Measurements from ENCODE around the gene ZSCAN9. TPM values are rescaled to one million over a fixed set of nuclear protein-coding genes. Genes with fewer than 3 reads are reported as not detected.

Gene ZSCAN9
- 40.6 TPM for total RNA-seq

GRCh38 chr6:28225056-28225834 is at the start of gene ZSCAN9:
Gene ZSCAN9 (plus strand): TSS chr6:28225275. CDS start chr6:28227085, 1,810 bp downstream.

GRCh38 chr6:28252009-28252975 is 27.2 kb downstream of the ZSCAN9 start, which contains the start of gene ZKSCAN4:
Gene ZKSCAN4 (minus strand): TSS chr6:28252269. CDS start chr6:28251980, 289 bp downstream.

GRCh38 chr6:28258877-28259777 is 34.1 kb downstream of the ZSCAN9 start, which contains the start of gene NKAPL:
Gene NKAPL (plus strand): TSS chr6:28259297. CDS start chr6:28259372, 75 bp downstream.

GRCh38 chr6:28266962-28267694 is 42.1 kb downstream of the ZSCAN9 start, which contains the start of gene ZSCAN26:
Gene ZSCAN26 (plus strand): TSS chr6:28267143. CDS start chr6:28271920, 4,777 bp downstream.

GRCh38 chr6:28281288-28282064 is 56.4 kb downstream of the ZSCAN9 start, which contains the start of gene PGBD1:
Gene PGBD1 (plus strand): TSS chr6:28281572. CDS start chr6:28283814, 2,242 bp downstream.

Other genes with a start within 250 kb of the ZSCAN9 start
- gene ZNF165, start 144.7 kb upstream of the ZSCAN9 start, total RNA-seq, result 0.82 TPM
- 11.7 TPM for gene ZSCAN16, start 100.7 kb upstream of the ZSCAN9 start, total RNA-seq
- gene ZKSCAN8, start 83.4 kb upstream of the ZSCAN9 start, total RNA-seq, result 53.1 TPM
- gene ZKSCAN4, start 27.0 kb downstream of the ZSCAN9 start, total RNA-seq, result 12.1 TPM
- 2.4 TPM for gene NKAPL, start 34.0 kb downstream of the ZSCAN9 start, total RNA-seq
- gene ZSCAN26, start 41.9 kb downstream of the ZSCAN9 start, total RNA-seq, result 60.5 TPM
- gene PGBD1, start 56.3 kb downstream of the ZSCAN9 start, total RNA-seq, result 12.5 TPM
- 16.6 TPM for gene ZSCAN31, start 110.9 kb downstream of the ZSCAN9 start, total RNA-seq
- gene ZKSCAN3, start 124.7 kb downstream of the ZSCAN9 start, total RNA-seq, result 14.2 TPM
- 26.1 TPM for gene ZSCAN12, start 174.5 kb downstream of the ZSCAN9 start, total RNA-seq
- 26.7 TPM for gene ZSCAN23, start 218.2 kb downstream of the ZSCAN9 start, total RNA-seq

All from camera-type eye (tissue), 1 donor.